ENCODE data around the gene LTBP4.

DNA sequence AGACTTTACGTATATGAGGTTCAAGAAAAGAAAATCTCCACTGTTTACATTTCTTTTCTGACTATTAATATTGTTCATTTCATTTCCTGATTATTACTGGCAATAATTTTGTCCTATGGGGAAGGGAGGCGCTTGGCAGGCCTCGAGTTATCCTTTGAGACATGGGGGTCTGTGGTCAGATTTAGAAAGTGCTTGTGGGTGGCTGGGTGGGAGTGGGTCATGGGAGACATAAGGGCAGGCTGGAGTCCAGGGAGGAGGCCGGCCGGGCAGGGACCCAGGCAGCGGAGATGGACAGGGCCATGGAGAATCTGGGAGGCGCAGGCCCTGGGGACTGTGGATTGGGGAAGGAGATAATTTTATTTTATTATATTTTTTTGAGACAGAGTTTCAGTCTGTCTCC, 40.1 kb downstream of the LTBP4 start:
- TF ChIP-seq, protein P1, sequence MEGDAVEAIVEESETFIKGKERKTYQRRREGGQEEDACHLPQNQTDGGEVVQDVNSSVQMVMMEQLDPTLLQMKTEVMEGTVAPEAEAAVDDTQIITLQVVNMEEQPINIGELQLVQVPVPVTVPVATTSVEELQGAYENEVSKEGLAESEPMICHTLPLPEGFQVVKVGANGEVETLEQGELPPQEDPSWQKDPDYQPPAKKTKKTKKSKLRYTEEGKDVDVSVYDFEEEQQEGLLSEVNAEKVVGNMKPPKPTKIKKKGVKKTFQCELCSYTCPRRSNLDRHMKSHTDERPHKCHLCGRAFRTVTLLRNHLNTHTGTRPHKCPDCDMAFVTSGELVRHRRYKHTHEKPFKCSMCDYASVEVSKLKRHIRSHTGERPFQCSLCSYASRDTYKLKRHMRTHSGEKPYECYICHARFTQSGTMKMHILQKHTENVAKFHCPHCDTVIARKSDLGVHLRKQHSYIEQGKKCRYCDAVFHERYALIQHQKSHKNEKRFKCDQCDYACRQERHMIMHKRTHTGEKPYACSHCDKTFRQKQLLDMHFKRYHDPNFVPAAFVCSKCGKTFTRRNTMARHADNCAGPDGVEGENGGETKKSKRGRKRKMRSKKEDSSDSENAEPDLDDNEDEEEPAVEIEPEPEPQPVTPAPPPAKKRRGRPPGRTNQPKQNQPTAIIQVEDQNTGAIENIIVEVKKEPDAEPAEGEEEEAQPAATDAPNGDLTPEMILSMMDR (IDR thresholded peaks at IDR 0.05), result no peak
- TF ChIP-seq EZH2phosphoT487 (IDR thresholded peaks at IDR 0.05) (no peak), EZH2 (IDR thresholded peaks at IDR 0.05) (no peak)
